ENCODE measurements around the gene TP53AIP1. TPM values are rescaled to one million over a fixed set of nuclear protein-coding genes. Genes with fewer than 3 reads are reported as not detected.

TP53AIP1 gene
- total RNA-seq, 1 experiment from 2014 or later: not detected

- DNase-seq (ENCODE audit: low read depth): peak; percentile 34
Measured at GRCh38 chr11:128890543-128891368, 51.9 kb downstream of the TP53AIP1 start, which contains the start of gene KCNJ5. TSS of gene KCNJ5 (plus strand) at chr11:128891356. CDS start at chr11:128911274, 19,918 bp downstream.

GRCh38 chr11:128890216-128890542, 52.5 kb downstream of the TP53AIP1 start:
- no peak for DNase-seq (ENCODE audit: low read depth)

GRCh38 chr11:128889657-128890213, 52.9 kb downstream of the TP53AIP1 start:
- DNase-seq (ENCODE audit: low read depth): no peak

- DNase-seq (ENCODE audit: low read depth): no peak
Measured at GRCh38 chr11:128888034-128888985, 54.4 kb downstream of the TP53AIP1 start.

GRCh38 chr11:128886406-128887124, 56.1 kb downstream of the TP53AIP1 start:
- peak; percentile 29 for DNase-seq (ENCODE audit: low read depth)

Other genes with a start within 250 kb of the TP53AIP1 start
- gene FLI1, start 248.8 kb downstream of the TP53AIP1 start, total RNA-seq (2014; rRNA removed; shearing (Covaris generic)): 9.6 and 12.0 TPM in 2 replicates
- not detected in 2 replicates for gene KCNJ1, start 75.6 kb downstream of the TP53AIP1 start, total RNA-seq (2014; rRNA removed; shearing (Covaris generic))
- not detected in 2 replicates for gene KCNJ5, start 51.5 kb downstream of the TP53AIP1 start, total RNA-seq (2014; rRNA removed; shearing (Covaris generic))
- gene ARHGAP32, start 249.5 kb upstream of the TP53AIP1 start, total RNA-seq (2014; rRNA removed; shearing (Covaris generic)): 4.4 and 8.5 TPM in 2 replicates

Data from M059J (cell line).